ENCODE measurements around the gene PPIG. TPM values are rescaled to one million over a fixed set of nuclear protein-coding genes. Genes with fewer than 3 reads are reported as not detected.
"Not testable (repeated sequence)": the region's sequence is repeated elsewhere in the genome, so short reads cannot be mapped to it uniquely, and the experiment has no call there.

PPIG gene
- total RNA-seq, 1 experiment from 2014 or later: 21.3 TPM

- no peak for DNase-seq (ENCODE audit: low spot score)
These were observed 6.7 kb downstream of the PPIG start for GRCh38 chr2:169590804-169591203.

- DNase-seq (ENCODE audit: low spot score): not testable (repeated sequence)
These were observed 12.4 kb downstream of the PPIG start for GRCh38 chr2:169596546-169596945.

GRCh38 chr2:169598982-169599381 is 14.8 kb downstream of the PPIG start:
- no peak for DNase-seq (ENCODE audit: low spot score)

GRCh38 chr2:169599568-169599967 is 15.4 kb downstream of the PPIG start:
- DNase-seq (ENCODE audit: low spot score): no peak

GRCh38 chr2:169609264-169609663 is 25.1 kb downstream of the PPIG start:
- no peak for DNase-seq (ENCODE audit: low spot score)

- no peak for DNase-seq (ENCODE audit: low spot score)
These were observed 29.7 kb downstream of the PPIG start for GRCh38 chr2:169613876-169614275.

- DNase-seq (ENCODE audit: low spot score): not testable (repeated sequence)
These were observed 31.8 kb downstream of the PPIG start for GRCh38 chr2:169615982-169616381.

- DNase-seq (ENCODE audit: low spot score): no peak
These were observed 35.8 kb downstream of the PPIG start for GRCh38 chr2:169619946-169620345.

GRCh38 chr2:169620509-169620908 is 36.4 kb downstream of the PPIG start:
- DNase-seq (ENCODE audit: low spot score): no peak

- DNase-seq (ENCODE audit: low spot score): no peak
These were observed 39.1 kb downstream of the PPIG start for GRCh38 chr2:169623235-169623634.

- no peak for DNase-seq (ENCODE audit: low spot score)
These were observed 41.6 kb downstream of the PPIG start for GRCh38 chr2:169625781-169626180.

- DNase-seq (ENCODE audit: low spot score): no peak
These were observed 52.4 kb downstream of the PPIG start for GRCh38 chr2:169636440-169637097.

GRCh38 chr2:169637620-169638019 is 53.5 kb downstream of the PPIG start:
- DNase-seq (ENCODE audit: low spot score): no peak

GRCh38 chr2:169640104-169640503 is 56.0 kb downstream of the PPIG start:
- no peak for DNase-seq (ENCODE audit: low spot score)

GRCh38 chr2:169641464-169641863 is 57.3 kb downstream of the PPIG start:
- no peak for DNase-seq (ENCODE audit: low spot score)

GRCh38 chr2:169644173-169644572 is 60.0 kb downstream of the PPIG start:
- DNase-seq (ENCODE audit: low spot score): no peak

GRCh38 chr2:169647496-169647895 is 63.3 kb downstream of the PPIG start:
- no peak for DNase-seq (ENCODE audit: low spot score)

- no peak for DNase-seq (ENCODE audit: low spot score)
These were observed 65.1 kb downstream of the PPIG start for GRCh38 chr2:169649278-169649677.

GRCh38 chr2:169653636-169654035 is 69.5 kb downstream of the PPIG start:
- no peak for DNase-seq (ENCODE audit: low spot score)

GRCh38 chr2:169656164-169656563 is 72.0 kb downstream of the PPIG start:
- DNase-seq (ENCODE audit: low spot score): no peak

GRCh38 chr2:169658877-169659276 is 74.7 kb downstream of the PPIG start:
- no peak for DNase-seq (ENCODE audit: low spot score)

- no peak for DNase-seq (ENCODE audit: low spot score)
These were observed 75.2 kb downstream of the PPIG start for GRCh38 chr2:169659320-169659719.

GRCh38 chr2:169661265-169661664 is 77.1 kb downstream of the PPIG start:
- no peak for DNase-seq (ENCODE audit: low spot score)

GRCh38 chr2:169662744-169663143 is 78.6 kb downstream of the PPIG start:
- no peak for DNase-seq (ENCODE audit: low spot score)

Measured in H4 (cell line).